ENCODE measurements around the gene ATP13A3.

- TF ChIP-seq GATA2 (IDR thresholded peaks at IDR 0.05; ENCODE audit: low read depth, low read length) (no peak), GATA3 (IDR thresholded peaks at IDR 0.05; ENCODE audit: low read depth, low read length) (no peak)
Observed at GRCh38 chr3:194449913-194450312, 36.9 kb downstream of the ATP13A3 start.

Measured in SH-SY5Y (cell line).